ENCODE results near the gene RAB34. TPM values are rescaled to one million over a fixed set of nuclear protein-coding genes. Genes with fewer than 3 reads are reported as not detected.

RAB34 gene
- polyA plus RNA-seq, 3 donors = 66.7 to 93.3 (median 79.1) TPM

DNA sequence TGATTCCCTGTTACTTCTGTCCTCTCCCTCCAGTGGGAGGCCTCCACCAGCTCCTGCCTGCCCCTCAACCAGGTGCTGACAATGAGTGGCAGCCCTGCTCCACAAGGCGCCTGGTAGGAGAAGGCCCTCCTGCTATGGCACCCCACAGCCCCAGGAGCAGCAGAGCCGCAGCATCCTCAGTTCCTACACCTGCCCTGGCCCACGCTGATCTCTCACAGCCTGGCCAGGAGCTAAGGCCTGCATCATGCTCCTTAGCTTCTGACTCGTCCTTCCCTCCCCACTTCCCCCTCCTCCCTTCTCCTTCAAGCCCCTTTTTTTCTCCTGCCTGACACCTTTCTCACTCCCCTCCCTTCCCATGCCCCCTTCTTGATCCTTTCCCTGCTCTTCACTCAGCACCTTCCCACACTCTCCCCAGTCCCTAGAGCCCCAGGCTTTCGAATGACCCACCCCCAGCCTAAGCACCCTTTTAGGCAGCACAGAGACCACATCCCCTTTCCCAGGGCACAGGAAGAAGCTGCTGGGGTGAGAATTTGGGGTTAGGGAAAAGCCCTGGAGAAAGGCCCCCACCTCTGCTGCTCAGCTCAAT lies 12.5 kb downstream of the RAB34 start:
- TF ChIP-seq, protein P1, sequence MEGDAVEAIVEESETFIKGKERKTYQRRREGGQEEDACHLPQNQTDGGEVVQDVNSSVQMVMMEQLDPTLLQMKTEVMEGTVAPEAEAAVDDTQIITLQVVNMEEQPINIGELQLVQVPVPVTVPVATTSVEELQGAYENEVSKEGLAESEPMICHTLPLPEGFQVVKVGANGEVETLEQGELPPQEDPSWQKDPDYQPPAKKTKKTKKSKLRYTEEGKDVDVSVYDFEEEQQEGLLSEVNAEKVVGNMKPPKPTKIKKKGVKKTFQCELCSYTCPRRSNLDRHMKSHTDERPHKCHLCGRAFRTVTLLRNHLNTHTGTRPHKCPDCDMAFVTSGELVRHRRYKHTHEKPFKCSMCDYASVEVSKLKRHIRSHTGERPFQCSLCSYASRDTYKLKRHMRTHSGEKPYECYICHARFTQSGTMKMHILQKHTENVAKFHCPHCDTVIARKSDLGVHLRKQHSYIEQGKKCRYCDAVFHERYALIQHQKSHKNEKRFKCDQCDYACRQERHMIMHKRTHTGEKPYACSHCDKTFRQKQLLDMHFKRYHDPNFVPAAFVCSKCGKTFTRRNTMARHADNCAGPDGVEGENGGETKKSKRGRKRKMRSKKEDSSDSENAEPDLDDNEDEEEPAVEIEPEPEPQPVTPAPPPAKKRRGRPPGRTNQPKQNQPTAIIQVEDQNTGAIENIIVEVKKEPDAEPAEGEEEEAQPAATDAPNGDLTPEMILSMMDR (IDR thresholded peaks at IDR 0.05) = no peak
- Histone ChIP-seq H3K4me1 (ENCODE audit: control insufficient read depth in 1 of 2, insufficient read depth in 2 of 2, low read length in 2 of 2) (no peaks in the 10 kb centered on the region), H3K9me3 (replicated peaks in 1 of 2; ENCODE audit: control insufficient read depth in 1 of 2, insufficient read depth in 1 of 2, low read length in 2 of 2) (no peaks in the 10 kb centered on the region), H2AFZ (ENCODE audit: insufficient read depth, low read depth, low read length, poor library complexity, severe bottlenecking) (no peak overlapping the region), H3K79me2 (ENCODE audit: insufficient read depth, low read length) (no peaks in the 10 kb centered on the region), H3K4me2 (replicated peaks; ENCODE audit: extremely low read depth, low read length, poor library complexity, severe bottlenecking) (no peak overlapping the region), H3K4me3 (replicated peaks in 1 of 3; ENCODE audit: low read depth in 2 of 3, low read length in 3 of 3) (no peak overlapping the region), H3K27ac (ENCODE audit: low read depth in 1 of 2, low read length in 2 of 2) (no peak overlapping the region), H3K9ac (ENCODE audit: insufficient read depth, low read length, poor library complexity, severe bottlenecking) (no peak overlapping the region), H3K36me3 (replicated peaks in 1 of 2; ENCODE audit: control insufficient read depth in 1 of 2, insufficient read depth in 2 of 2, low read length in 2 of 2) (peaks cover 44 to 56% of the 10 kb centered on the region in 2 donors), H4K20me1 (ENCODE audit: insufficient read depth, low read length) (peaks cover 7% of the 10 kb centered on the region), H3K27me3 (ENCODE audit: control insufficient read depth in 2 of 2, insufficient read depth in 2 of 2, low read length in 2 of 2) (no peaks in the 10 kb centered on the region)
- 73% methylated on average over 4 of the region's 5 CpGs for WGBS (ENCODE audit: insufficient coverage)
- no peak for DNase-seq
- no peaks in the 10 kb centered on the region for H3K9me3 Mint-ChIP-seq
- H3K27me3 Mint-ChIP-seq (ENCODE audit: low read depth in 3 of 3) = peaks cover 0 to 2% (median 2%) of the 10 kb centered on the region in 3 donors
- H3K36me3 Mint-ChIP-seq = peaks cover 54 to 58% of the 10 kb centered on the region in 2 donors
- intact Hi-C loops (cut with micrococcal nuclease) = no loop called here
- H3K4me3 Mint-ChIP-seq = no peak overlapping the region
- H3K4me1 Mint-ChIP-seq = peaks cover 4% of the 10 kb centered on the region
- H3K27ac Mint-ChIP-seq = peak overlapping the region in 5 of 7 donors; percentile 19 to 59 (median 28)

DNA sequence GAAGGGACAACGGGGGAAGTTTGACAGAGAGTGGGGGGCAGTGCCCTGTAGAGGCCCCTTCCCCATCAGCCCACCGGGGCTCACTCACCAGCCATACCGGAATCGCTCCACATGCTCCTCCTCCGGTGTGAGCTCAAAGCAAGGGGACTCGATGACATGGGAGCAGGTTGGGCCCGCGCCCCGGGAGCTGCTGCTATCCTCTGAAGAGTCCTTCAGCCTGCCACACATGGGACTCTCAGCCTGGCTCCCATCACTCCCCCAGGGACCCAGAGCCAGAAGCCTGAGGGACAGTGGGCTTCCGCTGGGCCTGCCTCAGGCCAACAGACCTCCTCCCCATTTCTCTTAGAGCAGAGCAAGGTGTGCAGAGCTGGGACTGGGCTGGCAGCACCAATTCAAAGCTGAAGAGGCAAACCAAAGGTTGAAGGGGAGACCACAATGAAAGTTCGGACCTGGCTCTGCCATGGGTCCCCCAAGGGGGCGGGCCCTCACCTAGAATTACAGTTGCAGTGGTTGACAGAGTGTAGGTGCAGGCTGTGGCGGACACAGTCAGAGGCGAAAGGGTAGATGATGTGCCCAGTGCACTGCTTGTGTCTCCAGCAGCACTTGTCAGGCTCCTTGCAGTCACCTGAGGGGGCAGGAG lies 13.3 kb downstream of the RAB34 start:
- Histone ChIP-seq H3K9me3 (replicated peaks in 1 of 2; ENCODE audit: control insufficient read depth in 1 of 2, insufficient read depth in 1 of 2, low read length in 2 of 2) (no peaks in the 10 kb centered on the region), H3K27me3 (ENCODE audit: control insufficient read depth in 2 of 2, insufficient read depth in 2 of 2, low read length in 2 of 2) (no peaks in the 10 kb centered on the region), H3K4me1 (ENCODE audit: control insufficient read depth in 1 of 2, insufficient read depth in 2 of 2, low read length in 2 of 2) (no peaks in the 10 kb centered on the region), H3K27ac (ENCODE audit: low read depth in 1 of 2, low read length in 2 of 2) (no peak overlapping the region), H4K20me1 (ENCODE audit: insufficient read depth, low read length) (peaks cover 8% of the 10 kb centered on the region), H2AFZ (ENCODE audit: insufficient read depth, low read depth, low read length, poor library complexity, severe bottlenecking) (no peak overlapping the region), H3K4me2 (replicated peaks; ENCODE audit: extremely low read depth, low read length, poor library complexity, severe bottlenecking) (no peak overlapping the region), H3K4me3 (replicated peaks in 1 of 3; ENCODE audit: low read depth in 2 of 3, low read length in 3 of 3) (no peak overlapping the region), H3K79me2 (ENCODE audit: insufficient read depth, low read length) (no peaks in the 10 kb centered on the region), H3K9ac (ENCODE audit: insufficient read depth, low read length, poor library complexity, severe bottlenecking) (no peak overlapping the region), H3K36me3 (replicated peaks in 1 of 2; ENCODE audit: control insufficient read depth in 1 of 2, insufficient read depth in 2 of 2, low read length in 2 of 2) (peaks cover 52 to 64% of the 10 kb centered on the region in 2 donors)
- peaks cover 2% of the 10 kb centered on the region for H3K4me1 Mint-ChIP-seq
- intact Hi-C loops (cut with micrococcal nuclease) = no loop called here
- peaks cover 0 to 2% (median 2%) of the 10 kb centered on the region in 3 donors for H3K27me3 Mint-ChIP-seq (ENCODE audit: low read depth in 3 of 3)
- H3K27ac Mint-ChIP-seq = peak overlapping the region in 1 of 7 donors; percentile 26
- over 99% methylated on average over 13 of the region's 14 CpGs for WGBS (ENCODE audit: insufficient coverage)
- H3K36me3 Mint-ChIP-seq = peaks cover 62 to 66% of the 10 kb centered on the region in 2 donors
- DNase-seq = no peak
- TF ChIP-seq, protein P1 (IDR thresholded peaks at IDR 0.05) = no peak
- no peak overlapping the region for H3K4me3 Mint-ChIP-seq
- no peaks in the 10 kb centered on the region for H3K9me3 Mint-ChIP-seq
